Neural cell (in vitro differentiated cells): ENCODE results near the gene KLKB1. TPM values are rescaled to one million over a fixed set of nuclear protein-coding genes. Genes with fewer than 3 reads are reported as not detected.

Source experiments
- H2AFZ ChIP-seq: fragments of 200-600, 300-800 bp; sonication (generic), shearing (Covaris generic); 2 replicates; pipeline ENCODE4 v1.6.0; 2014; ENCODE audit warnings: low read depth, mild to moderate bottlenecking, antibody characterized with exemption, low read length, moderate library complexity
- H3F3A ChIP-seq: fragments of 200-600 bp; shearing (Covaris generic); 2 replicates; pipeline ENCODE4 v1.6.1; 2016; ENCODE audit warnings: mild to moderate bottlenecking, moderate library complexity, mixed read lengths, antibody characterized with exemption, low read length; ENCODE audit not compliant: insufficient read depth, poor library complexity, severe bottlenecking
- H3K27ac ChIP-seq: fragments of 200-600, 300-800 bp; sonication (generic), shearing (Covaris generic); 2 replicates; pipeline ENCODE4 v1.5.1; 2014; ENCODE audit warnings: mild to moderate bottlenecking, low read length, moderate library complexity
- H3K27me3 ChIP-seq: fragments of 300-800, 200-600 bp; sonication (generic), shearing (Covaris generic); 2 replicates; pipeline ENCODE4 v1.6.0; 2014; ENCODE audit warnings: mild to moderate bottlenecking, low read depth, low read length, moderate library complexity; ENCODE audit not compliant: insufficient read depth
- H3K36me3 ChIP-seq: fragments of 300-800, 200-600 bp; sonication (generic), shearing (Covaris generic); 2 replicates; pipeline ENCODE4 v1.5.1; 2014; ENCODE audit warnings: mild to moderate bottlenecking, antibody characterized with exemption, low read length, moderate library complexity; ENCODE audit not compliant: insufficient read depth
- H3K4me2 ChIP-seq: fragments of 300-800, 200-600 bp; sonication (generic), shearing (Covaris generic); 2 replicates; pipeline ENCODE4 v1.6.0; 2014; ENCODE audit warnings: mild to moderate bottlenecking, low read length
- H3K4me3 ChIP-seq: fragments of 300-800, 200-600 bp; sonication (generic), shearing (Covaris generic); 2 replicates; pipeline ENCODE4 v1.5.1; 2014; ENCODE audit warnings: mild to moderate bottlenecking, low read length, moderate library complexity
- H3K79me2 ChIP-seq: fragments of 200-600 bp; shearing (Covaris generic); replicated peaks from 2 replicates; pipeline ENCODE4 v1.6.0; 2014; ENCODE audit warnings: mild to moderate bottlenecking, low read length, moderate library complexity; ENCODE audit not compliant: insufficient read depth
- H3K9ac ChIP-seq: fragments of 300-800, 200-600 bp; sonication (generic), shearing (Covaris generic); 2 replicates; pipeline ENCODE4 v1.6.1; 2016; ENCODE audit warnings: mild to moderate bottlenecking, low read length, mixed read lengths
- H3K9me2 ChIP-seq: fragments of 200-600 bp; shearing (Covaris generic); 2 replicates; pipeline ENCODE4 v1.6.1; 2016; ENCODE audit warnings: mild to moderate bottlenecking, low read length, mixed read lengths; ENCODE audit not compliant: insufficient read depth
- H3K9me3 ChIP-seq: fragments of 200-600, 300-800 bp; sonication (generic), shearing (Covaris generic); 2 replicates; pipeline ENCODE4 v1.6.1; 2016; ENCODE audit warnings: mild to moderate bottlenecking, mixed run types, low read length, moderate library complexity, mixed read lengths
- H4K20me1 ChIP-seq: fragments of 200-600 bp; shearing (Covaris generic); 2 replicates; pipeline ENCODE4 v1.6.1; 2016; ENCODE audit warnings: mild to moderate bottlenecking, mixed run types; ENCODE audit not compliant: insufficient read depth
- EP300 ChIP-seq: fragments of 450-650 bp; conservative IDR thresholded peaks from 2 replicates; pipeline ENCODE4 v1.6.1; 2014; ENCODE audit warnings: antibody characterized with exemption, mild to moderate bottlenecking, moderate library complexity; ENCODE audit not compliant: poor library complexity, severe bottlenecking
- EZH2 ChIP-seq: fragments of 200-600, 300-800 bp; shearing (Covaris generic), sonication (generic); IDR thresholded peaks from 2 replicates; pipeline ENCODE4 v1.6.1; 2014; ENCODE audit warnings: antibody characterized with exemption, low read length, borderline replicate concordance, mild to moderate bottlenecking; ENCODE audit not compliant: insufficient read depth, poor library complexity, severe bottlenecking
- MXI1 ChIP-seq: fragments of 450-650 bp; conservative IDR thresholded peaks from 2 replicates; pipeline ENCODE4 v1.6.1; 2014; ENCODE audit warnings: antibody characterized with exemption, mild to moderate bottlenecking; ENCODE audit not compliant: poor library complexity, severe bottlenecking
- POLR2AphosphoS5 ChIP-seq: IDR thresholded peaks from 2 replicates; pipeline ENCODE4 v1.6.1; 2012
- RAD21 ChIP-seq: fragments of 450-650 bp; conservative IDR thresholded peaks from 2 replicates; pipeline ENCODE4 v1.6.1; 2014; ENCODE audit warnings: antibody characterized with exemption, mild to moderate bottlenecking, moderate library complexity
- REST ChIP-seq: IDR thresholded peaks from 2 replicates; pipeline ENCODE4 v1.6.1; 2012; ENCODE audit warnings: borderline replicate concordance
- SMC3 ChIP-seq: fragments of 450-650 bp; conservative IDR thresholded peaks from 2 replicates; pipeline ENCODE4 v1.6.1; 2014; ENCODE audit warnings: antibody characterized with exemption, mild to moderate bottlenecking, moderate library complexity; ENCODE audit not compliant: poor library complexity
- TAF1 ChIP-seq: IDR thresholded peaks from 2 replicates; pipeline ENCODE4 v1.6.1; 2012; ENCODE audit warnings: low read depth
- polyA plus RNA-seq: library from polyadenylated mRNA; depleted of rRNA; stranded (reverse); fragments of >200 nt; gene quantifications from 2 replicates; pipeline ENCODE4 v1.2.3, GENCODE V29; 2014
- TF ChIP-seq, protein P1 (sequence below): fragments of 450-650 bp; IDR thresholded peaks from 2 replicates; pipeline ENCODE4 v1.5.1; 2014; ENCODE audit warnings: antibody characterized with exemption, mild to moderate bottlenecking, moderate library complexity; ENCODE audit not compliant: poor library complexity, severe bottlenecking

The KLKB1 gene
- polyA plus RNA-seq, 1 donor from 2014 or later: not detected

- no peak overlapping the region for H2AFZ ChIP-seq
- no peaks in the 10 kb centered on the region for H3F3A ChIP-seq
- H3K4me2 ChIP-seq: no peak overlapping the region
- no peak overlapping the region for H3K27ac ChIP-seq
- H3K4me3 ChIP-seq: no peak overlapping the region
- no peaks in the 10 kb centered on the region for H3K79me2 ChIP-seq
- no peaks in the 10 kb centered on the region for H3K27me3 ChIP-seq
- H3K9ac ChIP-seq: no peak overlapping the region
- H3K9me2 ChIP-seq: no peaks in the 10 kb centered on the region
- H4K20me1 ChIP-seq: no peaks in the 10 kb centered on the region
- no peaks in the 10 kb centered on the region for H3K9me3 ChIP-seq
- no peaks in the 10 kb centered on the region for H3K36me3 ChIP-seq
- TF ChIP-seq RAD21: no peak
- no peak for TF ChIP-seq MXI1
- no peak for TF ChIP-seq POLR2AphosphoS5
- no peak for TF ChIP-seq TAF1
- TF ChIP-seq, protein P1, sequence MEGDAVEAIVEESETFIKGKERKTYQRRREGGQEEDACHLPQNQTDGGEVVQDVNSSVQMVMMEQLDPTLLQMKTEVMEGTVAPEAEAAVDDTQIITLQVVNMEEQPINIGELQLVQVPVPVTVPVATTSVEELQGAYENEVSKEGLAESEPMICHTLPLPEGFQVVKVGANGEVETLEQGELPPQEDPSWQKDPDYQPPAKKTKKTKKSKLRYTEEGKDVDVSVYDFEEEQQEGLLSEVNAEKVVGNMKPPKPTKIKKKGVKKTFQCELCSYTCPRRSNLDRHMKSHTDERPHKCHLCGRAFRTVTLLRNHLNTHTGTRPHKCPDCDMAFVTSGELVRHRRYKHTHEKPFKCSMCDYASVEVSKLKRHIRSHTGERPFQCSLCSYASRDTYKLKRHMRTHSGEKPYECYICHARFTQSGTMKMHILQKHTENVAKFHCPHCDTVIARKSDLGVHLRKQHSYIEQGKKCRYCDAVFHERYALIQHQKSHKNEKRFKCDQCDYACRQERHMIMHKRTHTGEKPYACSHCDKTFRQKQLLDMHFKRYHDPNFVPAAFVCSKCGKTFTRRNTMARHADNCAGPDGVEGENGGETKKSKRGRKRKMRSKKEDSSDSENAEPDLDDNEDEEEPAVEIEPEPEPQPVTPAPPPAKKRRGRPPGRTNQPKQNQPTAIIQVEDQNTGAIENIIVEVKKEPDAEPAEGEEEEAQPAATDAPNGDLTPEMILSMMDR: no peak
- no peak for TF ChIP-seq EP300
- no peak for TF ChIP-seq REST
- TF ChIP-seq SMC3: no peak
- no peak for TF ChIP-seq EZH2
These were observed 56.0 kb downstream of the KLKB1 start for GRCh38 chr4:186283311-186283710.

DNA sequence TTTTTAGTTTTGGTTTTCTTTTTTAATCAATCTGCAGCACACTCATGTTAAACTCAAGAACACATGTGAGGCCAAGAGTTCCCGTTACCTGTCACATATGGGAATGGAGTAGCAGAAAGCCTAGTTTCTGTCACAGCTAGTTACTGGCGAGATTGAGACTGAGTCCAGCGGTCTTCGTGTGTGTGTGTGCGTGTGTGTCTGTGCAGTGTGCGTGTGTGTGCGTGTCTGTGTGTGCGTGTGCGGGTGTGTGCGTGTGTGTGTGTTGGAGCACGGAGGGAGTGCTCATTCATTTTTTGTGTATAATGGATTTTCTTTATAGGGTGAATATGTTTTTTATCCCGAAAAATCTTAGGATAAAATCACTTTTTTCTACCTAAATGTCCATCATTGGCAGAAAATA lies 57.8 kb downstream of the KLKB1 start:
- Histone ChIP-seq H3K27ac (no peak overlapping the region), H3K79me2 (no peaks in the 10 kb centered on the region), H3K9me3 (no peaks in the 10 kb centered on the region), H3K4me2 (no peak overlapping the region), H3K27me3 (no peaks in the 10 kb centered on the region), H3K4me3 (no peak overlapping the region), H2AFZ (no peak overlapping the region), H3K9ac (no peak overlapping the region), H4K20me1 (no peaks in the 10 kb centered on the region), H3K9me2 (no peaks in the 10 kb centered on the region), H3F3A (no peaks in the 10 kb centered on the region), H3K36me3 (no peaks in the 10 kb centered on the region)
- TF ChIP-seq EP300 (no peak), SMC3 (no peak), EZH2 (no peak), POLR2AphosphoS5 (no peak), MXI1 (no peak), RAD21 (no peak), REST (no peak), TAF1 (no peak)
- TF ChIP-seq, protein P1: no peak
